ENCODE results near the gene SLC38A3. TPM values are rescaled to one million over a fixed set of nuclear protein-coding genes. Genes with fewer than 3 reads are reported as not detected.

The SLC38A3 gene
- total RNA-seq, 4 donors from 2014 or later = 1.3 TPM; not detected in 3

GRCh38 chr3:50254577-50255250 is 49.6 kb downstream of the SLC38A3 start:
- H3K27me3 ChIP-seq = no peaks in the 10 kb centered on the region
- DNase-seq = peak in 1 of 3 donors; percentile 80
- TF ChIP-seq CTCF (IDR thresholded peaks at IDR 0.05) = no peak
- no peak for TF ChIP-seq POLR2A (IDR thresholded peaks at IDR 0.05)
- peaks cover 0 to 51% (median 7%) of the 10 kb centered on the region in 4 donors for H3K4me1 ChIP-seq
- no peak overlapping the region for H3K4me3 ChIP-seq
- peaks cover 0 to 69% (median 0%) of the 10 kb centered on the region in 3 donors for H3K36me3 ChIP-seq
- peak overlapping the region; percentile 48 to 75 (median 64) for H3K27ac ChIP-seq
- H3K9me3 ChIP-seq = peaks cover 0 to 7% (median 0%) of the 10 kb centered on the region in 4 donors

GRCh38 chr3:50255251-50255615 is 50.2 kb downstream of the SLC38A3 start:
- H3K4me3 ChIP-seq = no peak overlapping the region
- H3K36me3 ChIP-seq = peaks cover 0 to 69% (median 0%) of the 10 kb centered on the region in 3 donors
- H3K27me3 ChIP-seq = no peaks in the 10 kb centered on the region
- TF ChIP-seq CTCF (IDR thresholded peaks at IDR 0.05) (no peak), POLR2A (IDR thresholded peaks at IDR 0.05) (no peak)
- H3K4me1 ChIP-seq = peaks cover 1 to 48% (median 7%) of the 10 kb centered on the region in 4 donors
- peak overlapping the region in 3 of 4 donors; percentile 57 to 75 (median 70) for H3K27ac ChIP-seq
- peaks cover 0 to 7% (median 0%) of the 10 kb centered on the region in 4 donors for H3K9me3 ChIP-seq
- DNase-seq = no peak

- TF ChIP-seq CTCF (IDR thresholded peaks at IDR 0.05) = peak in 5 of 6 experiments; percentile 25 to 64 (median 55)
- no peak for TF ChIP-seq POLR2A (IDR thresholded peaks at IDR 0.05)
- Histone ChIP-seq H3K4me3 (no peak overlapping the region), H3K27me3 (no peaks in the 10 kb centered on the region), H3K27ac (peak overlapping the region in 1 of 4 donors; percentile 19), H3K36me3 (peaks cover 0 to 64% (median 0%) of the 10 kb centered on the region in 3 donors), H3K9me3 (peaks cover 0 to 7% (median 0%) of the 10 kb centered on the region in 4 donors), H3K4me1 (peaks cover 6 to 49% (median 13%) of the 10 kb centered on the region in 4 donors)
- peak in 2 of 3 donors; percentile 73 to 76 for DNase-seq
Observed at GRCh38 chr3:50256978-50257890, 52.2 kb downstream of the SLC38A3 start.

- no peak for TF ChIP-seq POLR2A (IDR thresholded peaks at IDR 0.05)
- TF ChIP-seq CTCF (IDR thresholded peaks at IDR 0.05) = no peak
- H3K36me3 ChIP-seq = peaks cover 0 to 55% (median 0%) of the 10 kb centered on the region in 3 donors
- peaks cover 0 to 7% (median 0%) of the 10 kb centered on the region in 4 donors for H3K9me3 ChIP-seq
- peaks cover 6 to 42% (median 13%) of the 10 kb centered on the region in 4 donors for H3K4me1 ChIP-seq
- H3K27ac ChIP-seq = peak overlapping the region in 1 of 4 donors; percentile 92
- H3K4me3 ChIP-seq = no peak overlapping the region
- no peaks in the 10 kb centered on the region for H3K27me3 ChIP-seq
- no peak for DNase-seq
Observed at GRCh38 chr3:50258029-50258680, 53.1 kb downstream of the SLC38A3 start.

GRCh38 chr3:50258979-50259378 is 53.9 kb downstream of the SLC38A3 start:
- TF ChIP-seq CTCF (IDR thresholded peaks at IDR 0.05) = no peak
- TF ChIP-seq POLR2A (IDR thresholded peaks at IDR 0.05) = no peak
- peaks cover 0 to 48% (median 0%) of the 10 kb centered on the region in 3 donors for H3K36me3 ChIP-seq
- peaks cover 6 to 38% (median 13%) of the 10 kb centered on the region in 4 donors for H3K4me1 ChIP-seq
- H3K9me3 ChIP-seq = peaks cover 0 to 7% (median 0%) of the 10 kb centered on the region in 4 donors
- peak overlapping the region in 3 of 4 donors; percentile 92 to 96 (median 92) for H3K27ac ChIP-seq
- H3K27me3 ChIP-seq = no peaks in the 10 kb centered on the region
- no peak overlapping the region for H3K4me3 ChIP-seq
- DNase-seq = no peak

Data from Peyer's patch (tissue), 4 donors.